OCI-LY1 (cell line): ENCODE data around the gene CTIF.

ENCODE experiments used
- H2AFZ ChIP-seq: fragments of 200-600 bp; sonication (generic), shearing (Covaris generic); 2 replicates; pipeline ENCODE4 v1.6.0; 2014; ENCODE audit warnings: antibody characterized with exemption, mild to moderate bottlenecking, low read length
- H3F3A ChIP-seq: fragments of 200-600 bp; sonication (generic), shearing (Covaris generic); 2 replicates; pipeline ENCODE4 v1.6.0; 2014; ENCODE audit warnings: mild to moderate bottlenecking, antibody characterized with exemption, low read length, moderate library complexity; ENCODE audit not compliant: insufficient read depth
- H3K27ac ChIP-seq: fragments of 200-600 bp; sonication (generic); 2 replicates; pipeline ENCODE4 v1.5.1; 2014; ENCODE audit warnings: low read length, mixed run types, mild to moderate bottlenecking, low read depth; ENCODE audit not compliant: poor library complexity, severe bottlenecking
- H3K27me3 ChIP-seq: fragments of 200-600 bp; sonication (generic); 2 replicates; pipeline ENCODE4 v1.6.0; 2014; ENCODE audit warnings: antibody characterized with exemption, mild to moderate bottlenecking, low read length, moderate library complexity; ENCODE audit not compliant: insufficient read depth
- H3K36me3 ChIP-seq: fragments of 200-600 bp; sonication (generic); 2 replicates; pipeline ENCODE4 v1.6.1; 2014; ENCODE audit warnings: mild to moderate bottlenecking, antibody characterized with exemption, low read length, moderate library complexity, mixed read lengths; ENCODE audit not compliant: insufficient read depth
- H3K4me1 ChIP-seq: fragments of 200-600 bp; sonication (generic); 2 replicates; pipeline ENCODE4 v1.5.1; 2014; ENCODE audit warnings: mild to moderate bottlenecking, low read length, moderate library complexity; ENCODE audit not compliant: insufficient read depth, severe bottlenecking
- H3K4me2 ChIP-seq: fragments of 200-600 bp; sonication (generic), shearing (Covaris generic); 2 replicates; pipeline ENCODE4 v1.6.1; 2014; ENCODE audit warnings: low read length
- H3K4me3 ChIP-seq: fragments of 200-600 bp; sonication (generic); 2 replicates; pipeline ENCODE4 v1.5.1; 2014; ENCODE audit warnings: low read length, low read depth, mild to moderate bottlenecking, mixed read lengths; ENCODE audit not compliant: poor library complexity, severe bottlenecking
- H3K79me2 ChIP-seq: fragments of 200-600 bp; shearing (Covaris generic); 2 replicates; pipeline ENCODE4 v1.6.1; 2016; ENCODE audit warnings: mixed run types, low read length, mixed read lengths; ENCODE audit not compliant: insufficient read depth
- H3K9ac ChIP-seq: fragments of 200-600 bp; sonication (generic), shearing (Covaris generic); 2 replicates; pipeline ENCODE4 v1.6.1; 2014; ENCODE audit warnings: mild to moderate bottlenecking, low read length, mixed read lengths
- H3K9me2 ChIP-seq: fragments of 200-600 bp; sonication (generic), shearing (Covaris generic); 2 replicates; pipeline ENCODE4 v1.6.1; 2014; ENCODE audit warnings: low read depth, mild to moderate bottlenecking, low read length, mixed read lengths
- H3K9me3 ChIP-seq: fragments of 200-600 bp; shearing (Covaris generic); 2 replicates; pipeline ENCODE4 v1.6.1; 2014; ENCODE audit warnings: low read length, mixed read lengths
- H4K20me1 ChIP-seq: fragments of 200-600 bp; sonication (generic), shearing (Covaris generic); 2 replicates; pipeline ENCODE4 v1.6.0; 2016; ENCODE audit warnings: mild to moderate bottlenecking, low read length; ENCODE audit not compliant: insufficient read depth
- CTCF ChIP-seq: fragments of 200-600 bp; sonication (generic), shearing (Covaris generic); IDR thresholded peaks from 2 replicates; pipeline ENCODE4 v1.5.1; 2017; ENCODE audit warnings: mild to moderate bottlenecking, antibody characterized with exemption, low read length, moderate library complexity, mixed read lengths
- EZH2 ChIP-seq: fragments of 200-600 bp; sonication (generic), shearing (Covaris generic); IDR thresholded peaks from 2 replicates; pipeline ENCODE4 v1.8.0; 2017; ENCODE audit warnings: borderline replicate concordance, mixed run types, mild to moderate bottlenecking, antibody characterized with exemption, low read length, moderate library complexity, mixed read lengths

CTIF gene

DNA sequence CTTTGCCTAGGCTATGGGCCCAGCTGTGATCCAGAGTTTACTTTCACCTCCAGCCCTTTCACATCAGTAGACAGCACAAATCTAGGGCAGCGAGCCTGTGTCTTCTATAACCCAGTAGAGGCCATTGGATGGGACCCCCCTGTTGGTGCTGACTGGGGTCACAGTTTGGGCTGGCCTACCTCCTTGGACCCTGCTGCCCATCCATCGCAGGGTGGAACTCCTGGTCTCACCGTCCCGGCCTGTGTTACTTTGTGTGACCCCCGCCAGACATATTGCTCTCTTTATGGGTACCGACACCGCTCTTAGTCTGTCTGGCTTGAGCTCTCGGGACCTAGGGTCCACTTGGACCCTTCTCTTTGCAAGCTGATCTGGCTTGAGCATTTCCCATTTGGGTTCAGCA, 157.4 kb downstream of the CTIF start:
- Histone ChIP-seq H3K79me2 (no peaks in the 10 kb centered on the region), H3K9me2 (no peaks in the 10 kb centered on the region), H3K4me1 (no peaks in the 10 kb centered on the region), H3K4me2 (no peak overlapping the region), H3K27me3 (no peaks in the 10 kb centered on the region; the same call in 1 of the 2 replicates), H3K9ac (no peak overlapping the region), H3F3A (no peaks in the 10 kb centered on the region), H3K27ac (no peak overlapping the region), H2AFZ (no peak overlapping the region), H3K36me3 (no peaks in the 10 kb centered on the region), H4K20me1 (no peaks in the 10 kb centered on the region), H3K4me3 (no peak overlapping the region), H3K9me3 (no peaks in the 10 kb centered on the region)
- TF ChIP-seq EZH2 (no peak), CTCF (no peak)

- no peaks in the 10 kb centered on the region for H3K9me2 ChIP-seq
- no peaks in the 10 kb centered on the region for H3K79me2 ChIP-seq
- H3K27me3 ChIP-seq: no peaks in the 10 kb centered on the region; the same call in 1 of the 2 replicates
- no peak overlapping the region for H3K9ac ChIP-seq
- no peaks in the 10 kb centered on the region for H3K9me3 ChIP-seq
- H2AFZ ChIP-seq: no peak overlapping the region
- no peaks in the 10 kb centered on the region for H3K36me3 ChIP-seq
- no peaks in the 10 kb centered on the region for H4K20me1 ChIP-seq
- H3K27ac ChIP-seq: no peak overlapping the region
- no peaks in the 10 kb centered on the region for H3K4me1 ChIP-seq
- no peak for TF ChIP-seq EZH2
- TF ChIP-seq CTCF: no peak
- no peak overlapping the region for H3K4me3 ChIP-seq
- no peaks in the 10 kb centered on the region for H3F3A ChIP-seq
- no peak overlapping the region for H3K4me2 ChIP-seq
Measured at GRCh38 chr18:48697441-48697840, 158.6 kb downstream of the CTIF start.

- Histone ChIP-seq H3K4me2 (no peak overlapping the region), H2AFZ (no peak overlapping the region), H3K27ac (no peak overlapping the region), H3K9me2 (no peaks in the 10 kb centered on the region), H3K36me3 (no peaks in the 10 kb centered on the region), H3K9ac (no peak overlapping the region), H3K79me2 (no peaks in the 10 kb centered on the region), H3K9me3 (no peaks in the 10 kb centered on the region), H3K27me3 (no peaks in the 10 kb centered on the region; the same call in 1 of the 2 replicates), H3F3A (no peaks in the 10 kb centered on the region), H4K20me1 (no peaks in the 10 kb centered on the region), H3K4me3 (no peak overlapping the region), H3K4me1 (no peaks in the 10 kb centered on the region)
- TF ChIP-seq CTCF (no peak), EZH2 (no peak)
Measured at GRCh38 chr18:48698707-48699106, 159.9 kb downstream of the CTIF start.
